Liver (tissue), 3 donors: ENCODE results near the gene TBCA.

ENCODE experiments used
- CTCF ChIP-seq: fragments of 150-350 bp; IDR thresholded peaks from 2 replicates; pipeline ENCODE4 v1.5.1; 2017; ENCODE audit warnings: improper control_type of control experiment, low read depth, low read length; ENCODE audit not compliant: missing input control
- FOXA1 ChIP-seq: IDR thresholded peaks from 2 replicates; pipeline ENCODE4 v1.6.1; 2016; ENCODE audit warnings: antibody characterized with exemption
- GABPA ChIP-seq, 2 donors: IDR thresholded peaks in 1 of 2; conservative IDR thresholded peaks in 1 of 2; 2 replicates each; pipeline ENCODE4 v1.6.1; 2016; ENCODE audit warnings: antibody characterized with exemption in 2 of 2, mild to moderate bottlenecking in 1 of 2, moderate library complexity in 1 of 2
- JUND ChIP-seq, 2 donors: IDR thresholded peaks; 2 replicates each; pipeline ENCODE4 v1.6.1; 2016; ENCODE audit warnings: antibody characterized with exemption in 2 of 2
- MAX ChIP-seq: IDR thresholded peaks from 2 replicates; pipeline ENCODE4 v1.6.1; 2016; ENCODE audit warnings: antibody characterized with exemption
- NR2F2 ChIP-seq: IDR thresholded peaks from 2 replicates; pipeline ENCODE4 v1.6.1; 2016; ENCODE audit warnings: antibody characterized with exemption
- RAD21 ChIP-seq, 2 donors: IDR thresholded peaks; 2 replicates each; pipeline ENCODE4 v1.6.1; 2016; ENCODE audit warnings: antibody characterized with exemption in 2 of 2, mild to moderate bottlenecking in 2 of 2
- REST ChIP-seq: IDR thresholded peaks from 2 replicates; pipeline ENCODE4 v1.6.1; 2016; ENCODE audit warnings: antibody characterized with exemption, mild to moderate bottlenecking
- RXRA ChIP-seq, 2 donors: IDR thresholded peaks; 2 replicates each; pipeline ENCODE4 v1.6.1; 2017 to 2018; ENCODE audit warnings: antibody characterized with exemption in 2 of 2, mild to moderate bottlenecking in 1 of 2
- TAF1 ChIP-seq: conservative IDR thresholded peaks from 2 replicates; pipeline ENCODE4 v1.6.1; 2016; ENCODE audit warnings: antibody characterized with exemption, mild to moderate bottlenecking
- YY1 ChIP-seq: IDR thresholded peaks from 2 replicates; pipeline ENCODE4 v1.6.1; 2016; ENCODE audit warnings: antibody characterized with exemption, mild to moderate bottlenecking
- ZBTB33 ChIP-seq: IDR thresholded peaks from 2 replicates; pipeline ENCODE4 v1.6.1; 2016; ENCODE audit warnings: antibody characterized with exemption
- donor health status: healthy.
- donor health status: healthy.

GRCh38 chr5:77773734-77774280 is 2.3 kb downstream of the TBCA start:
- TF ChIP-seq NR2F2 (no peak), GABPA (IDR thresholded peaks at IDR 0.05 in 1 of 2, conservative IDR thresholded peaks at IDR 0.05 in 1 of 2) (no peak), CTCF (no peak), ZBTB33 (no peak), MAX (no peak), RAD21 (IDR thresholded peaks at IDR 0.05) (no peak), FOXA1 (no peak), TAF1 (no peak), RXRA (IDR thresholded peaks at IDR 0.05) (no peak), JUND (IDR thresholded peaks at IDR 0.05) (no peak), YY1 (no peak), REST (no peak)
